GM18507 (cell line): ENCODE measurements around the gene GNPTG.

Experiments
- DNase-seq: peaks from one replicate; pipeline ENCODE4 v3.0.0; 2011; ENCODE audit warnings: low read depth; ENCODE audit not compliant: insufficient read length; ENCODE audit errors: extremely low spot score
- FAIRE-seq: peaks from 2 replicates; lab custom pipeline; 2011; peaks lifted over from hg19 to GRCh38; lab: Jason Lieb, UNC

Gene GNPTG

GRCh38 chr16:1331712-1332617 lies 19.8 kb upstream of the GNPTG start:
- DNase-seq (peak; percentile 71), FAIRE-seq (peak; percentile 76)

- no peak for FAIRE-seq
- DNase-seq, result no peak
These were observed 19.0 kb upstream of the GNPTG start for GRCh38 chr16:1332618-1333148.

GRCh38 chr16:1333149-1333812 lies 18.4 kb upstream of the GNPTG start, which contains the start of gene BAIAP3:
BAIAP3 (plus strand) TSS chr16:1333645; CDS start chr16:1338550, 4,905 bp downstream.
- DNase-seq, result no peak
- no peak for FAIRE-seq

- FAIRE-seq (no peak), DNase-seq (no peak)
These were observed 17.7 kb upstream of the GNPTG start for GRCh38 chr16:1333854-1334700.

GRCh38 chr16:1334739-1335138 lies 17.0 kb upstream of the GNPTG start:
- FAIRE-seq (no peak), DNase-seq (no peak)

GRCh38 chr16:1335211-1335971 lies 16.3 kb upstream of the GNPTG start:
- FAIRE-seq (no peak), DNase-seq (no peak)

- no peak for FAIRE-seq
- no peak for DNase-seq
These were observed 15.7 kb upstream of the GNPTG start for GRCh38 chr16:1335996-1336395.

GRCh38 chr16:1336619-1337018 lies 15.1 kb upstream of the GNPTG start:
- FAIRE-seq, result no peak
- no peak for DNase-seq

- DNase-seq (no peak), FAIRE-seq (no peak)
These were observed 14.2 kb upstream of the GNPTG start for GRCh38 chr16:1337486-1337885.

- FAIRE-seq, result no peak
- no peak for DNase-seq
These were observed 13.5 kb upstream of the GNPTG start for GRCh38 chr16:1338119-1338730.

- FAIRE-seq (no peak), DNase-seq (no peak)
These were observed 12.7 kb upstream of the GNPTG start for GRCh38 chr16:1338855-1339675.

- DNase-seq, result no peak
- FAIRE-seq, result no peak
These were observed 10.8 kb upstream of the GNPTG start for GRCh38 chr16:1340730-1341494.

- FAIRE-seq, result no peak
- DNase-seq, result no peak
These were observed 10.0 kb upstream of the GNPTG start for GRCh38 chr16:1341495-1342420.

- DNase-seq, result peak; percentile 100
- FAIRE-seq, result peak; percentile 100
These were observed 9.0 kb upstream of the GNPTG start for GRCh38 chr16:1342526-1343427.
